IMR-90 (cell line): Measurements from ENCODE around the gene PDE4B.

ENCODE experiments used
- BHLHE40 ChIP-seq: fragments of 150-350 bp; IDR thresholded peaks from 2 replicates; pipeline ENCODE4 v1.6.1; 2016; ENCODE audit warnings: mild to moderate bottlenecking, low read depth, low read length
- CEBPB ChIP-seq: IDR thresholded peaks from 2 replicates; pipeline ENCODE4 v1.6.1; 2012; ENCODE audit warnings: low read depth, low read length, improper control_type of control experiment
- ELK1 ChIP-seq: fragments of 150-350 bp; IDR thresholded peaks from 2 replicates; pipeline ENCODE4 v1.6.1; 2016; ENCODE audit warnings: low read depth, mild to moderate bottlenecking, low read length, moderate library complexity, borderline replicate concordance
- FOS ChIP-seq: fragments of 150-350 bp; IDR thresholded peaks from 2 replicates; pipeline ENCODE4 v1.6.1; 2016; ENCODE audit warnings: low read depth, low read length
- MAFK ChIP-seq: IDR thresholded peaks from 2 replicates; pipeline ENCODE4 v1.6.1; 2012; ENCODE audit warnings: low read depth, low read length, improper control_type of control experiment
- MAZ ChIP-seq: IDR thresholded peaks from 2 replicates; pipeline ENCODE4 v1.6.1; 2012; ENCODE audit warnings: low read depth, mild to moderate bottlenecking, low read length, improper control_type of control experiment, moderate library complexity, borderline replicate concordance
- MXI1 ChIP-seq: IDR thresholded peaks from 2 replicates; pipeline ENCODE4 v1.6.1; 2012; ENCODE audit warnings: low read depth, mild to moderate bottlenecking, low read length, moderate library complexity, borderline replicate concordance
- POLR2A ChIP-seq: IDR thresholded peaks from 2 replicates; pipeline ENCODE4 v1.6.1; 2012; ENCODE audit warnings: mild to moderate bottlenecking, low read depth, low read length
- RAD21 ChIP-seq: IDR thresholded peaks from 2 replicates; pipeline ENCODE4 v1.6.1; 2012; ENCODE audit warnings: low read length, improper control_type of control experiment
- RCOR1 ChIP-seq: IDR thresholded peaks from 2 replicates; pipeline ENCODE4 v1.6.1; 2012; ENCODE audit warnings: mild to moderate bottlenecking, low read length, improper control_type of control experiment; ENCODE audit not compliant: insufficient replicate concordance
- RFX5 ChIP-seq: IDR thresholded peaks from 2 replicates; pipeline ENCODE4 v1.8.0; 2012; ENCODE audit warnings: low read depth, mild to moderate bottlenecking, low read length, moderate library complexity
- SMC3 ChIP-seq: fragments of 150-350 bp; IDR thresholded peaks from 2 replicates; pipeline ENCODE4 v1.6.1; 2016; ENCODE audit warnings: low read depth, mild to moderate bottlenecking, antibody characterized with exemption, low read length, moderate library complexity
- USF2 ChIP-seq: fragments of 150-350 bp; IDR thresholded peaks from 2 replicates; pipeline ENCODE4 v1.6.1; 2017; ENCODE audit warnings: mild to moderate bottlenecking, antibody characterized with exemption, low read length, low read depth
- TF ChIP-seq, protein P1 (sequence below): conservative IDR thresholded peaks from 2 replicates; pipeline ENCODE4 v1.5.1; 2012; ENCODE audit warnings: mild to moderate bottlenecking, low read depth, low read length, improper control_type of control experiment

GRCh38 chr1:65791396-65791795 lies 1.3 kb upstream of the PDE4B start:
- no peak for TF ChIP-seq POLR2A
- no peak for TF ChIP-seq MAFK
- TF ChIP-seq, protein P1, sequence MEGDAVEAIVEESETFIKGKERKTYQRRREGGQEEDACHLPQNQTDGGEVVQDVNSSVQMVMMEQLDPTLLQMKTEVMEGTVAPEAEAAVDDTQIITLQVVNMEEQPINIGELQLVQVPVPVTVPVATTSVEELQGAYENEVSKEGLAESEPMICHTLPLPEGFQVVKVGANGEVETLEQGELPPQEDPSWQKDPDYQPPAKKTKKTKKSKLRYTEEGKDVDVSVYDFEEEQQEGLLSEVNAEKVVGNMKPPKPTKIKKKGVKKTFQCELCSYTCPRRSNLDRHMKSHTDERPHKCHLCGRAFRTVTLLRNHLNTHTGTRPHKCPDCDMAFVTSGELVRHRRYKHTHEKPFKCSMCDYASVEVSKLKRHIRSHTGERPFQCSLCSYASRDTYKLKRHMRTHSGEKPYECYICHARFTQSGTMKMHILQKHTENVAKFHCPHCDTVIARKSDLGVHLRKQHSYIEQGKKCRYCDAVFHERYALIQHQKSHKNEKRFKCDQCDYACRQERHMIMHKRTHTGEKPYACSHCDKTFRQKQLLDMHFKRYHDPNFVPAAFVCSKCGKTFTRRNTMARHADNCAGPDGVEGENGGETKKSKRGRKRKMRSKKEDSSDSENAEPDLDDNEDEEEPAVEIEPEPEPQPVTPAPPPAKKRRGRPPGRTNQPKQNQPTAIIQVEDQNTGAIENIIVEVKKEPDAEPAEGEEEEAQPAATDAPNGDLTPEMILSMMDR = no peak
- TF ChIP-seq RAD21 = no peak
- peak; percentile 86 for TF ChIP-seq CEBPB
- no peak for TF ChIP-seq SMC3
- TF ChIP-seq MXI1 = no peak
- TF ChIP-seq FOS = no peak
- TF ChIP-seq USF2 = no peak
- no peak for TF ChIP-seq BHLHE40
- TF ChIP-seq ELK1 = no peak
- TF ChIP-seq RFX5 = no peak
- no peak for TF ChIP-seq MAZ
- no peak for TF ChIP-seq RCOR1
